Measurements from ENCODE around the gene BICD1.

The BICD1 gene

GRCh38 chr12:32151552-32151951 is 44.9 kb downstream of the BICD1 start:
- H3K9ac ChIP-seq (ENCODE audit: insufficient read length, low read depth) = no peak overlapping the region

GRCh38 chr12:32155041-32155440 is 48.4 kb downstream of the BICD1 start:
- no peak for DNase-seq (ENCODE audit: low read depth, low spot score)
- peaks cover 21% of the 10 kb centered on the region for H3K36me3 ChIP-seq (ENCODE audit: insufficient read depth, insufficient read length, low read length)

More at GRCh38 chr12:32151552-32151951, 44.9 kb downstream of the BICD1 start:
- no peaks in the 10 kb centered on the region for H3K4me1 ChIP-seq (ENCODE audit: insufficient read depth, insufficient read length)
- H3K27me3 ChIP-seq (ENCODE audit: insufficient read depth, insufficient read length) = no peaks in the 10 kb centered on the region
- H3K9me3 ChIP-seq (ENCODE audit: insufficient read depth, low read length) = peaks cover 5% of the 10 kb centered on the region; the same call in 1 of the 2 replicates
- no peak overlapping the region for H3K4me3 ChIP-seq (ENCODE audit: insufficient read length, low read depth)
- no peak for TF ChIP-seq SUZ12 (IDR thresholded peaks at IDR 0.05; ENCODE audit: extremely low read depth, insufficient read depth, insufficient read length)
- DNase-seq (ENCODE audit: low read depth, low spot score) = no peak
- H3K36me3 ChIP-seq (ENCODE audit: insufficient read depth, insufficient read length, low read length) = peaks cover 12% of the 10 kb centered on the region

GRCh38 chr12:32155961-32156529 is 49.4 kb downstream of the BICD1 start:
- DNase-seq (ENCODE audit: low read depth, low spot score) = no peak
- no peaks in the 10 kb centered on the region for H3K9me3 ChIP-seq (ENCODE audit: insufficient read depth, low read length)
- no peaks in the 10 kb centered on the region for H3K27me3 ChIP-seq (ENCODE audit: insufficient read depth, insufficient read length)
- H3K4me3 ChIP-seq (ENCODE audit: insufficient read length, low read depth) = no peak overlapping the region
- TF ChIP-seq YY1 (IDR thresholded peaks at IDR 0.05; ENCODE audit: insufficient read depth, insufficient read length) (no peak), ZNF274 (IDR thresholded peaks at IDR 0.05; ENCODE audit: low read depth, low read length) (no peak), SUZ12 (IDR thresholded peaks at IDR 0.05; ENCODE audit: extremely low read depth, insufficient read depth, insufficient read length) (no peak)
- H3K4me1 ChIP-seq (ENCODE audit: insufficient read depth, insufficient read length) = no peaks in the 10 kb centered on the region
- H3K9ac ChIP-seq (ENCODE audit: insufficient read length, low read depth) = no peak overlapping the region
- H3K36me3 ChIP-seq (ENCODE audit: insufficient read depth, insufficient read length, low read length) = peaks cover 22% of the 10 kb centered on the region

More at GRCh38 chr12:32155041-32155440, 48.4 kb downstream of the BICD1 start:
- TF ChIP-seq YY1 (IDR thresholded peaks at IDR 0.05; ENCODE audit: insufficient read depth, insufficient read length) = no peak
- TF ChIP-seq SUZ12 (IDR thresholded peaks at IDR 0.05; ENCODE audit: extremely low read depth, insufficient read depth, insufficient read length) = no peak
- no peak for TF ChIP-seq ZNF274 (IDR thresholded peaks at IDR 0.05; ENCODE audit: low read depth, low read length)
- Histone ChIP-seq H3K4me3 (ENCODE audit: insufficient read length, low read depth) (no peak overlapping the region), H3K9me3 (ENCODE audit: insufficient read depth, low read length) (no peaks in the 10 kb centered on the region), H3K9ac (ENCODE audit: insufficient read length, low read depth) (no peak overlapping the region), H3K4me1 (ENCODE audit: insufficient read depth, insufficient read length) (no peaks in the 10 kb centered on the region), H3K27me3 (ENCODE audit: insufficient read depth, insufficient read length) (no peaks in the 10 kb centered on the region)

- no peak overlapping the region for H3K9ac ChIP-seq (ENCODE audit: insufficient read length, low read depth)
- H3K4me3 ChIP-seq (ENCODE audit: insufficient read length, low read depth) = no peak overlapping the region
- no peaks in the 10 kb centered on the region for H3K4me1 ChIP-seq (ENCODE audit: insufficient read depth, insufficient read length)
- peaks cover 25% of the 10 kb centered on the region for H3K36me3 ChIP-seq (ENCODE audit: insufficient read depth, insufficient read length, low read length)
- H3K27me3 ChIP-seq (ENCODE audit: insufficient read depth, insufficient read length) = no peaks in the 10 kb centered on the region
- no peak for DNase-seq (ENCODE audit: low read depth, low spot score)
- TF ChIP-seq SUZ12 (IDR thresholded peaks at IDR 0.05; ENCODE audit: extremely low read depth, insufficient read depth, insufficient read length) = no peak
- no peak for TF ChIP-seq YY1 (IDR thresholded peaks at IDR 0.05; ENCODE audit: insufficient read depth, insufficient read length)
- no peak for TF ChIP-seq ZNF274 (IDR thresholded peaks at IDR 0.05; ENCODE audit: low read depth, low read length)
- H3K9me3 ChIP-seq (ENCODE audit: insufficient read depth, low read length) = no peaks in the 10 kb centered on the region
Observed at GRCh38 chr12:32158525-32158924, 51.9 kb downstream of the BICD1 start.

DNA sequence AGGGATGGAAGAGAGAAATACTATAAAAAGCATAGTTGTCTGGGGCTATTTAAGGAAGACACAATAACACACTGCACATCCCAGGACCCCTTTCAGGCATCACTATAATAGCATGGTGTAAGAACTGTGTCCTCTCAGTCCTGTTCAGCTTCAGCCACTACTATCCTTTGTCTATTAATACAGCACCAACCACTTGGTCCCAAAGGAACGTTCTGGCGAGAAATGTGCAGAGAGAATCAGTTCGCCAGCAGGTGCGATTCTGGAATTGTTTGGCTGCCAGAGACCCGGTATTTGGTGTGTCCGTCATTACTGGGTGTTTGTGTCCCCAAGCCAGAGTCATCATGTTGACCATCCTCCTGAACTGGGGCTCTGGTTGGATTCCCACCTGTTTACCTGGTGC is 52.7 kb downstream of the BICD1 start:
- no peak for TF ChIP-seq YY1 (IDR thresholded peaks at IDR 0.05; ENCODE audit: insufficient read depth, insufficient read length)
- no peak for TF ChIP-seq ZNF274 (IDR thresholded peaks at IDR 0.05; ENCODE audit: low read depth, low read length)
- TF ChIP-seq SUZ12 (IDR thresholded peaks at IDR 0.05; ENCODE audit: extremely low read depth, insufficient read depth, insufficient read length) = no peak
- no peaks in the 10 kb centered on the region for H3K4me1 ChIP-seq (ENCODE audit: insufficient read depth, insufficient read length)
- no peak overlapping the region for H3K4me3 ChIP-seq (ENCODE audit: insufficient read length, low read depth)
- no peaks in the 10 kb centered on the region for H3K9me3 ChIP-seq (ENCODE audit: insufficient read depth, low read length)
- no peak for DNase-seq (ENCODE audit: low read depth, low spot score)
- no peak overlapping the region for H3K9ac ChIP-seq (ENCODE audit: insufficient read length, low read depth)
- H3K36me3 ChIP-seq (ENCODE audit: insufficient read depth, insufficient read length, low read length) = peaks cover 21% of the 10 kb centered on the region
- no peaks in the 10 kb centered on the region for H3K27me3 ChIP-seq (ENCODE audit: insufficient read depth, insufficient read length)

GRCh38 chr12:32159925-32160324 is 53.3 kb downstream of the BICD1 start:
- peaks cover 21% of the 10 kb centered on the region for H3K36me3 ChIP-seq (ENCODE audit: insufficient read depth, insufficient read length, low read length)
- no peaks in the 10 kb centered on the region for H3K27me3 ChIP-seq (ENCODE audit: insufficient read depth, insufficient read length)
- no peaks in the 10 kb centered on the region for H3K4me1 ChIP-seq (ENCODE audit: insufficient read depth, insufficient read length)
- no peak for DNase-seq (ENCODE audit: low read depth, low spot score)
- H3K4me3 ChIP-seq (ENCODE audit: insufficient read length, low read depth) = no peak overlapping the region
- no peak overlapping the region for H3K9ac ChIP-seq (ENCODE audit: insufficient read length, low read depth)
- no peaks in the 10 kb centered on the region for H3K9me3 ChIP-seq (ENCODE audit: insufficient read depth, low read length)
- no peak for TF ChIP-seq YY1 (IDR thresholded peaks at IDR 0.05; ENCODE audit: insufficient read depth, insufficient read length)

DNA sequence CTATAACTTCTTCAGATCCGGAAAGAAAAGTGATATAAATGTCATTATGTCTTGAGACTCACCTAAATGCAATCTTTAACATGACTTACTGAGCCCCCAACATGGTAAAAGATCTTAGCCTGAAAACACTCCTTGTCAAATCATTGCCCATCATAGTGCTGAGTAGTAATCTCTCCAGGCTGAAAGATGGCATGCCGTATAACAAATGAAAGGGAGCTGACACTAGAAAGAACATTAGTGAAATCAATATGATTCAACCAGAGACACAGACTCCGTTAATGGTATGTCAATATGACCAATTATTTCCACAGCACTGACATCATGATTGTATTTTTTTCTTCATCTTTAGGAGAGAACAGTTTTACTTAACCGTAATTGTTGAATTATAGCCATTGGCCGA is 54.4 kb downstream of the BICD1 start:
- no peaks in the 10 kb centered on the region for H3K27me3 ChIP-seq (ENCODE audit: insufficient read depth, insufficient read length)
- H3K36me3 ChIP-seq (ENCODE audit: insufficient read depth, insufficient read length, low read length) = peaks cover 21% of the 10 kb centered on the region
- no peak for DNase-seq (ENCODE audit: low read depth, low spot score)
- H3K4me3 ChIP-seq (ENCODE audit: insufficient read length, low read depth) = no peak overlapping the region
- H3K9ac ChIP-seq (ENCODE audit: insufficient read length, low read depth) = no peak overlapping the region
- TF ChIP-seq SUZ12 (IDR thresholded peaks at IDR 0.05; ENCODE audit: extremely low read depth, insufficient read depth, insufficient read length) = no peak
- no peak for TF ChIP-seq ZNF274 (IDR thresholded peaks at IDR 0.05; ENCODE audit: low read depth, low read length)
- TF ChIP-seq YY1 (IDR thresholded peaks at IDR 0.05; ENCODE audit: insufficient read depth, insufficient read length) = no peak
- H3K9me3 ChIP-seq (ENCODE audit: insufficient read depth, low read length) = no peaks in the 10 kb centered on the region
- no peaks in the 10 kb centered on the region for H3K4me1 ChIP-seq (ENCODE audit: insufficient read depth, insufficient read length)

Data from NT2/D1 (cell line).